Neural cell (in vitro differentiated cells): ENCODE measurements around the gene SMARCC1.

Experiments used
- EP300 ChIP-seq: fragments of 450-650 bp; conservative IDR thresholded peaks from 2 replicates; pipeline ENCODE4 v1.6.1; 2014; ENCODE audit warnings: antibody characterized with exemption, mild to moderate bottlenecking, moderate library complexity; ENCODE audit not compliant: poor library complexity, severe bottlenecking
- EZH2 ChIP-seq: fragments of 200-600, 300-800 bp; shearing (Covaris generic), sonication (generic); IDR thresholded peaks from 2 replicates; pipeline ENCODE4 v1.6.1; 2014; ENCODE audit warnings: antibody characterized with exemption, low read length, borderline replicate concordance, mild to moderate bottlenecking; ENCODE audit not compliant: insufficient read depth, poor library complexity, severe bottlenecking
- POLR2AphosphoS5 ChIP-seq: IDR thresholded peaks from 2 replicates; pipeline ENCODE4 v1.6.1; 2012
- RAD21 ChIP-seq: fragments of 450-650 bp; conservative IDR thresholded peaks from 2 replicates; pipeline ENCODE4 v1.6.1; 2014; ENCODE audit warnings: antibody characterized with exemption, mild to moderate bottlenecking, moderate library complexity
- SMC3 ChIP-seq: fragments of 450-650 bp; conservative IDR thresholded peaks from 2 replicates; pipeline ENCODE4 v1.6.1; 2014; ENCODE audit warnings: antibody characterized with exemption, mild to moderate bottlenecking, moderate library complexity; ENCODE audit not compliant: poor library complexity
- TAF1 ChIP-seq: IDR thresholded peaks from 2 replicates; pipeline ENCODE4 v1.6.1; 2012; ENCODE audit warnings: low read depth
- TF ChIP-seq, protein P1 (sequence below): fragments of 450-650 bp; IDR thresholded peaks from 2 replicates; pipeline ENCODE4 v1.5.1; 2014; ENCODE audit warnings: antibody characterized with exemption, mild to moderate bottlenecking, moderate library complexity; ENCODE audit not compliant: poor library complexity, severe bottlenecking
- TF ChIP-seq, protein P2 (sequence below): IDR thresholded peaks from 2 replicates; pipeline ENCODE4 v1.6.1; 2012; ENCODE audit warnings: borderline replicate concordance

DNA sequence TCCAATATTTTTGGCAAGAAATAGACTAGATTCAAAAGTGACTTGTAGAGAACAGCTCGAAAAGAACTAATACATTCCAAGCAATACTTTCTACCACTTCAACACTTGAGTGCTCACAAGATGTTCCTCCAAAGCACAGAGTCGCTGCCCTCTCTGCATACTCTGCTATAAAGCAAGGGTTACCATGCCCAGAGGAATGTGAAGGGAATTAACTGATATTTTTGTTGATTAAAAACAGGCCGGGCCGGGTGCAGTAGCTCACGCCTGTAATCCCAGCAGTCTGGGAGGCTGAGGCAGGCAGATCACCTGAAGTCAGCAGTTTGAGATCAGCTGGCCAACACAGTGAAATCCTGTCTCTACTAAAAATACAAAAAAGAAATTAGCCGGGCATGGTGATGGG lies 145.5 kb downstream of the SMARCC1 start:
- TF ChIP-seq, protein P1, sequence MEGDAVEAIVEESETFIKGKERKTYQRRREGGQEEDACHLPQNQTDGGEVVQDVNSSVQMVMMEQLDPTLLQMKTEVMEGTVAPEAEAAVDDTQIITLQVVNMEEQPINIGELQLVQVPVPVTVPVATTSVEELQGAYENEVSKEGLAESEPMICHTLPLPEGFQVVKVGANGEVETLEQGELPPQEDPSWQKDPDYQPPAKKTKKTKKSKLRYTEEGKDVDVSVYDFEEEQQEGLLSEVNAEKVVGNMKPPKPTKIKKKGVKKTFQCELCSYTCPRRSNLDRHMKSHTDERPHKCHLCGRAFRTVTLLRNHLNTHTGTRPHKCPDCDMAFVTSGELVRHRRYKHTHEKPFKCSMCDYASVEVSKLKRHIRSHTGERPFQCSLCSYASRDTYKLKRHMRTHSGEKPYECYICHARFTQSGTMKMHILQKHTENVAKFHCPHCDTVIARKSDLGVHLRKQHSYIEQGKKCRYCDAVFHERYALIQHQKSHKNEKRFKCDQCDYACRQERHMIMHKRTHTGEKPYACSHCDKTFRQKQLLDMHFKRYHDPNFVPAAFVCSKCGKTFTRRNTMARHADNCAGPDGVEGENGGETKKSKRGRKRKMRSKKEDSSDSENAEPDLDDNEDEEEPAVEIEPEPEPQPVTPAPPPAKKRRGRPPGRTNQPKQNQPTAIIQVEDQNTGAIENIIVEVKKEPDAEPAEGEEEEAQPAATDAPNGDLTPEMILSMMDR = no peak
- TF ChIP-seq, protein P2, sequence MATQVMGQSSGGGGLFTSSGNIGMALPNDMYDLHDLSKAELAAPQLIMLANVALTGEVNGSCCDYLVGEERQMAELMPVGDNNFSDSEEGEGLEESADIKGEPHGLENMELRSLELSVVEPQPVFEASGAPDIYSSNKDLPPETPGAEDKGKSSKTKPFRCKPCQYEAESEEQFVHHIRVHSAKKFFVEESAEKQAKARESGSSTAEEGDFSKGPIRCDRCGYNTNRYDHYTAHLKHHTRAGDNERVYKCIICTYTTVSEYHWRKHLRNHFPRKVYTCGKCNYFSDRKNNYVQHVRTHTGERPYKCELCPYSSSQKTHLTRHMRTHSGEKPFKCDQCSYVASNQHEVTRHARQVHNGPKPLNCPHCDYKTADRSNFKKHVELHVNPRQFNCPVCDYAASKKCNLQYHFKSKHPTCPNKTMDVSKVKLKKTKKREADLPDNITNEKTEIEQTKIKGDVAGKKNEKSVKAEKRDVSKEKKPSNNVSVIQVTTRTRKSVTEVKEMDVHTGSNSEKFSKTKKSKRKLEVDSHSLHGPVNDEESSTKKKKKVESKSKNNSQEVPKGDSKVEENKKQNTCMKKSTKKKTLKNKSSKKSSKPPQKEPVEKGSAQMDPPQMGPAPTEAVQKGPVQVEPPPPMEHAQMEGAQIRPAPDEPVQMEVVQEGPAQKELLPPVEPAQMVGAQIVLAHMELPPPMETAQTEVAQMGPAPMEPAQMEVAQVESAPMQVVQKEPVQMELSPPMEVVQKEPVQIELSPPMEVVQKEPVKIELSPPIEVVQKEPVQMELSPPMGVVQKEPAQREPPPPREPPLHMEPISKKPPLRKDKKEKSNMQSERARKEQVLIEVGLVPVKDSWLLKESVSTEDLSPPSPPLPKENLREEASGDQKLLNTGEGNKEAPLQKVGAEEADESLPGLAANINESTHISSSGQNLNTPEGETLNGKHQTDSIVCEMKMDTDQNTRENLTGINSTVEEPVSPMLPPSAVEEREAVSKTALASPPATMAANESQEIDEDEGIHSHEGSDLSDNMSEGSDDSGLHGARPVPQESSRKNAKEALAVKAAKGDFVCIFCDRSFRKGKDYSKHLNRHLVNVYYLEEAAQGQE = no peak
- TF ChIP-seq POLR2AphosphoS5 (no peak), EZH2 (no peak), SMC3 (no peak), TAF1 (no peak), EP300 (no peak), RAD21 (no peak)
